Calu3 (cell line): ENCODE results near the gene NLGN1. TPM values are rescaled to one million over a fixed set of nuclear protein-coding genes. Genes with fewer than 3 reads are reported as not detected.

Experiments
- BruUV-seq: library from RNA; stranded (reverse); fragments of 400-500 nt; replicated peaks from 2 replicates; lab custom pipeline; 2021; lab: Mats Ljungman, UMichigan
- CTCF ChIA-PET: fragments of 300-600 bp; sonication (Branson Sonifier 250); formaldehyde crosslinking; loops from one replicate; lab custom pipeline; 2022; ENCODE audit warnings: antibody characterized with exemption; lab: Charles Lee
- DNase-seq: peaks from one replicate; pipeline ENCODE4 v3.0.0; 2022
- H3K27ac Mint-ChIP-seq: one replicate; pipeline ENCODE4 v1.8.0; 2022; ENCODE audit warnings: mixed read lengths; ENCODE audit not compliant: unreplicated experiment
- H3K27me3 Mint-ChIP-seq: one replicate; pipeline ENCODE4 v1.8.0; 2022; ENCODE audit warnings: mixed read lengths; ENCODE audit not compliant: unreplicated experiment
- H3K36me3 Mint-ChIP-seq: one replicate; pipeline ENCODE4 v1.8.0; 2022; ENCODE audit warnings: mild to moderate bottlenecking, moderate library complexity, mixed read lengths; ENCODE audit not compliant: insufficient read depth, unreplicated experiment
- H3K4me1 Mint-ChIP-seq: one replicate; pipeline ENCODE4 v1.8.0; 2022; ENCODE audit warnings: mild to moderate bottlenecking, low read depth, mixed read lengths; ENCODE audit not compliant: unreplicated experiment
- H3K4me3 Mint-ChIP-seq: one replicate; pipeline ENCODE4 v1.8.0; 2022; ENCODE audit warnings: mild to moderate bottlenecking, low read depth, moderate library complexity, mixed read lengths; ENCODE audit not compliant: unreplicated experiment
- H3K9me3 Mint-ChIP-seq: one replicate; pipeline ENCODE4 v1.8.0; 2022; ENCODE audit warnings: low read depth, mixed read lengths; ENCODE audit not compliant: unreplicated experiment
- intact Hi-C: fragments of 100-400 bp; cut with micrococcal nuclease; formaldehyde crosslinking; loops from one replicate; pipeline ENCODE4 v1.10.0; 2022; ENCODE audit not compliant: unreplicated experiment
- total RNA-seq: library from RNA; stranded (reverse); gene quantifications from 2 replicates; pipeline ENCODE4 v1.2.3, GENCODE V29; 2022
- TF ChIP-seq, protein P1 (sequence below): fragments of 200-600 bp; IDR thresholded peaks from one replicate; pipeline ENCODE4 v1.8.0; 2022; ENCODE audit warnings: antibody characterized with exemption; ENCODE audit not compliant: unreplicated experiment

The NLGN1 gene
- total RNA-seq, 1 experiment from 2014 or later, result 2.6 TPM

DNA sequence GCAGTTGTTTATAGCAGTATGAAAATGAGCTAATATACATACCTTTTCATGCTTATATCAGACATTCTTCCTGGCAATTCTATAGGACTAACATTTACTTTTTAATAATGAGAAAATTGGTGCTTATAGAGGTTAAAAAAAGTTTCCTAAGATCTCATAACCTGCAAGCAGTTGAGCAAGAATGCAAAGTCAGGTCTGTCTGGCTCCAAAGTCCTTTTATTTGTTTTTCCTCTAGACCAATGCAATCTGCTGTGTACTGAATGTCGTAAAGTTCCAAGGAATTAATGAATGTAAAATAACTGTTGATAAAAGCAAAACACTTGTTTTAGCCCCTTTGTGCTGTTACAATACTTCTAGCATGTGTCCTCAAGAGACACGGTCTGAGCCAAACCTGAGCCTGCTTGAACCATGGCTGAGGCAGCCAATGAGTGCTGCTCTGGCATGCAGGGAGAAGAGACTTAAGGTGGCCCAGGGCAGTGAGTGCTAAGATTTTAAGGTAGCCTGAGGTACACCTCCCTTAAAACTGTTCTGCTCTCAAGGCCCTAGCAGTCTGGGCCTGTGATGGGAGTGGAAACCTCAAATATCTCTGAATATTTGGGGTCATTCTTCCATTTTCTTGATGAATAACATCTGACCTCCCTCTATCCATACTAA, 906.5 kb downstream of the NLGN1 start:
- Mint-ChIP-seq H3K36me3 (no peaks in the 10 kb centered on the region), H3K9me3 (no peaks in the 10 kb centered on the region), H3K27ac (no peak overlapping the region), H3K27me3 (no peaks in the 10 kb centered on the region), H3K4me3 (no peak overlapping the region), H3K4me1 (no peaks in the 10 kb centered on the region)
- TF ChIP-seq, protein P1, sequence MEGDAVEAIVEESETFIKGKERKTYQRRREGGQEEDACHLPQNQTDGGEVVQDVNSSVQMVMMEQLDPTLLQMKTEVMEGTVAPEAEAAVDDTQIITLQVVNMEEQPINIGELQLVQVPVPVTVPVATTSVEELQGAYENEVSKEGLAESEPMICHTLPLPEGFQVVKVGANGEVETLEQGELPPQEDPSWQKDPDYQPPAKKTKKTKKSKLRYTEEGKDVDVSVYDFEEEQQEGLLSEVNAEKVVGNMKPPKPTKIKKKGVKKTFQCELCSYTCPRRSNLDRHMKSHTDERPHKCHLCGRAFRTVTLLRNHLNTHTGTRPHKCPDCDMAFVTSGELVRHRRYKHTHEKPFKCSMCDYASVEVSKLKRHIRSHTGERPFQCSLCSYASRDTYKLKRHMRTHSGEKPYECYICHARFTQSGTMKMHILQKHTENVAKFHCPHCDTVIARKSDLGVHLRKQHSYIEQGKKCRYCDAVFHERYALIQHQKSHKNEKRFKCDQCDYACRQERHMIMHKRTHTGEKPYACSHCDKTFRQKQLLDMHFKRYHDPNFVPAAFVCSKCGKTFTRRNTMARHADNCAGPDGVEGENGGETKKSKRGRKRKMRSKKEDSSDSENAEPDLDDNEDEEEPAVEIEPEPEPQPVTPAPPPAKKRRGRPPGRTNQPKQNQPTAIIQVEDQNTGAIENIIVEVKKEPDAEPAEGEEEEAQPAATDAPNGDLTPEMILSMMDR, result no peak
- no TSS peak for BruUV-seq
- CTCF ChIA-PET, result no interaction called here
- intact Hi-C loops, result no loop called here
- DNase-seq, result no peak

DNA sequence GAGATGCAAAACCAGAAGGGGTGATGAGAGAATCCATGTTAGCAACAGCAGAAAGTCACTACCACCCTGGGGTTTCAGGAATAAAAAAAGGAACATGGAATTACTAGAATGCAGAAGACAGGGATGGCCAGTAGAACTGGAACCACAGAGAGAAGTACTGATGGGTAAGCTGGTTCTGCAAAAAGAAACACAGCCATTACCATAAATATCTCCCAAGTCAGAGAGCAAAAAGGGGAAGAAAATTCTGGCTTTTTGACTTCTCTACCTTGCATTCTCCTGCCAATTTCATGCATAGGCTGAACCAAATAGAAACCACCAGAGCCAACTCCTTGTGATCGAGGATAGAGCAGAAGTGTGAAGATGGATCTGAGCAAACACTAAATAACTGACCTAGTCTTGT, 911.2 kb downstream of the NLGN1 start:
- Mint-ChIP-seq H3K27me3 (no peaks in the 10 kb centered on the region), H3K27ac (no peak overlapping the region), H3K4me1 (no peaks in the 10 kb centered on the region), H3K4me3 (no peak overlapping the region), H3K9me3 (no peaks in the 10 kb centered on the region), H3K36me3 (no peaks in the 10 kb centered on the region)
- BruUV-seq, result no TSS peak
- no peak for DNase-seq
- intact Hi-C loops, result no loop called here
- CTCF ChIA-PET, result no interaction called here
- TF ChIP-seq, protein P1, result no peak

DNA sequence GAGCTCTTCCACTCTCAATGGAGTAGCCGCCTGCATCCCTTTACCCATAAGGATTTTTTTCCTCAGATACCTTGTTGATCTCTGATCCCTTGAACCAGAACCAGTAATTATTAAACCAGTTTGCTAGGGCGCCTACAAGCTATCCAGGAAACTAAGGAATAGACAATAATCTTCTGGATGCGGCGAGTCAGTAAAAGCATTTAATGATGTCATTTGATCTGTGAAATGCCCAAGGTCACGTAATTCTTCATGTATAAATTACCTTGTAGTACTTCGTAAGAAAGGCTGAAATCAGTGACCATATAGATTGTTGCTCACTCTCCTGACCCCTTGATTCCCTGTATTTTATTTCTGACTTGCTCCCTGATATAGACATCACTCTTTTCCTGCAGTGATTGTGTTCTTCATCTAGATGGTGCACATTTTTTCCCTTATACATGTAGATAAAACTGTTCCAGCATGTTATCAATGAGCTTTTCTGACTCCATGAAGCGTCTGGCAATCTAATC, 913.0 kb downstream of the NLGN1 start:
- no peaks in the 10 kb centered on the region for H3K27me3 Mint-ChIP-seq
- no TSS peak for BruUV-seq
- no peak overlapping the region for H3K4me3 Mint-ChIP-seq
- DNase-seq, result no peak
- intact Hi-C loops, result no loop called here
- no peak overlapping the region for H3K27ac Mint-ChIP-seq
- no peaks in the 10 kb centered on the region for H3K36me3 Mint-ChIP-seq
- CTCF ChIA-PET, result no interaction called here
- TF ChIP-seq, protein P1, result no peak
- H3K9me3 Mint-ChIP-seq, result no peaks in the 10 kb centered on the region
- H3K4me1 Mint-ChIP-seq, result no peaks in the 10 kb centered on the region

DNA sequence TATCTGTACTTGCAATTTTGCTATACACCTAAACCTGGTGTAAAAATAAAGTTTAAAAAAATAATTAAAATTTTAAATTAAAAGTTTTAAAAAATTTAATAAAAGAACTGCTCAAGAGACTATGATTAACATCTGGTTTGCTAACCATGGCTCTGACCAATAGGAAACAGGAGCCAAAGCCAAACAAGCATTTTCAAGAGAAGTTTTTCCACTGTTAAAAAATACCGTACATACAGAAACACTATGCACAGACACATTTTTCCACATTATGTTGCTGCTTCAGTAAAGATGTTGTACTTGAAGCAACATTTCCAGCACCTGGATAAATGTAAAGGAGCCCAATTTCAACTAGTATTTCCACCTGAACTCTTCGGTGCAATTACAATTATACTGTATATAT, 917.7 kb downstream of the NLGN1 start:
- Mint-ChIP-seq H3K27ac (no peak overlapping the region), H3K4me1 (no peaks in the 10 kb centered on the region), H3K4me3 (no peak overlapping the region), H3K27me3 (no peaks in the 10 kb centered on the region), H3K9me3 (no peaks in the 10 kb centered on the region), H3K36me3 (no peaks in the 10 kb centered on the region)
- CTCF ChIA-PET, result interaction anchor here (0.6 kb wide), 1 partner anchor 321 kb away, joined by 3 read pairs; no protein-coding TSS in a partner anchor
- TF ChIP-seq, protein P1, result no peak
- intact Hi-C loops, result no loop called here
- DNase-seq, result no peak
- BruUV-seq, result no TSS peak
